IMR-90 (cell line): ENCODE results near the gene BCAS3. TPM values are rescaled to one million over a fixed set of nuclear protein-coding genes. Genes with fewer than 3 reads are reported as not detected.

ENCODE experiments used
- ATAC-seq: fragments of 200-7000 bp; cut with Tn5 transposase; 2 replicates; pipeline ENCODE4 v1.9.1; 2020; ENCODE audit warnings: low read depth, mild to moderate bottlenecking, moderate library complexity
- BruUV-seq: library from RNA; stranded (reverse); fragments of 400-500 nt; replicated peaks from 2 replicates; lab custom pipeline; 2021; lab: Mats Ljungman, UMichigan
- CTCF ChIA-PET: fragments of 300-600 bp; formaldehyde crosslinking; extraction: SDS; loops from one replicate; lab custom pipeline; 2021; ENCODE audit warnings: antibody characterized with exemption; lab: Yijun Ruan, JAX
- POLR2A ChIA-PET: fragments of 300-600 bp; sonication (Branson Sonifier 250); formaldehyde crosslinking; loops from one replicate; lab custom pipeline; 2022; ENCODE audit warnings: antibody characterized with exemption; ENCODE audit not compliant: unreplicated experiment; lab: Charles Lee
- DNase-seq: peaks from one replicate; pipeline ENCODE4 v3.0.0; 2013
- H2AFZ ChIP-seq: replicated peaks from 2 replicates; pipeline ENCODE3; 2013; ENCODE audit warnings: low read length, mild to moderate bottlenecking; ENCODE audit not compliant: poor library complexity
- H2AK5ac ChIP-seq: 2 replicates; pipeline ENCODE4 v1.6.1; 2013; ENCODE audit warnings: low read depth, low read length, inconsistent platforms
- H2AK9ac ChIP-seq: replicated peaks from 2 replicates; pipeline ENCODE3; 2013; ENCODE audit warnings: mild to moderate bottlenecking, low read depth, low read length, moderate library complexity; ENCODE audit not compliant: poor library complexity
- H2BK120ac ChIP-seq: 2 replicates; pipeline ENCODE4 v1.6.1; 2013; ENCODE audit warnings: low read depth, low read length, inconsistent platforms
- H2BK15ac ChIP-seq: 3 replicates; pipeline ENCODE4 v1.6.1; 2013; ENCODE audit warnings: low read depth, low read length, inconsistent platforms
- H2BK20ac ChIP-seq: 2 replicates; pipeline ENCODE4 v1.6.1; 2013; ENCODE audit warnings: low read depth, mild to moderate bottlenecking, inconsistent platforms, low read length, moderate library complexity
- H2BK5ac ChIP-seq: 2 replicates; pipeline ENCODE4 v1.6.1; 2013; ENCODE audit warnings: mild to moderate bottlenecking, low read depth, low read length, inconsistent platforms; ENCODE audit not compliant: poor library complexity, severe bottlenecking
- H3K14ac ChIP-seq: replicated peaks from 2 replicates; pipeline ENCODE4 v1.6.1; 2013; ENCODE audit warnings: low read depth, low read length, inconsistent platforms
- H3K18ac ChIP-seq: 2 replicates; pipeline ENCODE4 v1.6.1; 2013; ENCODE audit warnings: low read depth, low read length, control low read depth
- H3K23ac ChIP-seq: 2 replicates; pipeline ENCODE4 v1.6.1; 2013; ENCODE audit warnings: low read depth, low read length, inconsistent platforms
- H3K27ac ChIP-seq: 2 replicates; pipeline ENCODE4 v1.5.1; 2013; ENCODE audit warnings: mild to moderate bottlenecking, control low read depth, low read length; ENCODE audit not compliant: insufficient read depth
- H3K27me3 ChIP-seq: 2 replicates; pipeline ENCODE4 v1.6.1; 2013; ENCODE audit warnings: low read length; ENCODE audit not compliant: control insufficient read depth, insufficient read depth
- H3K36me3 ChIP-seq: 2 replicates; pipeline ENCODE4 v1.6.1; 2013; ENCODE audit warnings: low read length, mixed read lengths; ENCODE audit not compliant: control insufficient read depth, insufficient read depth
- H3K4ac ChIP-seq: 2 replicates; pipeline ENCODE4 v1.6.1; 2013; ENCODE audit warnings: low read depth, low read length, inconsistent platforms
- H3K4me1 ChIP-seq: 2 replicates; pipeline ENCODE4 v1.6.1; 2013; ENCODE audit warnings: low read length, mixed read lengths; ENCODE audit not compliant: control insufficient read depth, insufficient read depth
- H3K4me2 ChIP-seq: 2 replicates; pipeline ENCODE4 v1.6.1; 2013; ENCODE audit warnings: low read depth, mild to moderate bottlenecking, control low read depth, low read length, moderate library complexity
- H3K4me3 ChIP-seq: 2 replicates; pipeline ENCODE4 v1.5.1; 2013; ENCODE audit warnings: low read depth, mild to moderate bottlenecking, control low read depth, low read length, moderate library complexity; ENCODE audit not compliant: insufficient read depth
- H3K56ac ChIP-seq: 2 replicates; pipeline ENCODE4 v1.6.1; 2013; ENCODE audit warnings: low read length, inconsistent platforms; ENCODE audit not compliant: insufficient read depth; ENCODE audit errors: extremely low read depth
- H3K79me1 ChIP-seq, 2 experiments: 2 replicates each; pipeline ENCODE4 v1.6.1; 2013; ENCODE audit warnings: low read length in 2 of 2, inconsistent platforms in 1 of 2, low read depth in 1 of 2
- H3K9ac ChIP-seq: 2 replicates; pipeline ENCODE4 v1.6.1; 2013; ENCODE audit warnings: low read depth, low read length, control low read depth
- H3K9me1 ChIP-seq: 2 replicates; pipeline ENCODE4 v1.6.1; 2013; ENCODE audit warnings: low read length, inconsistent platforms; ENCODE audit not compliant: insufficient read depth
- H3K9me3 ChIP-seq: 2 replicates; pipeline ENCODE4 v1.6.1; 2013; ENCODE audit warnings: low read length; ENCODE audit not compliant: control insufficient read depth, insufficient read depth
- H4K20me1 ChIP-seq: 2 replicates; pipeline ENCODE4 v1.6.1; 2013; ENCODE audit warnings: low read length, inconsistent platforms; ENCODE audit not compliant: insufficient read depth
- H4K5ac ChIP-seq: 2 replicates; pipeline ENCODE4 v1.6.1; 2013; ENCODE audit warnings: mild to moderate bottlenecking, low read depth, low read length, control low read depth
- H4K8ac ChIP-seq, 2 experiments: 2 replicates each; pipeline ENCODE4 v1.6.1; 2013; ENCODE audit warnings: low read depth in 2 of 2, low read length in 2 of 2, control low read depth in 1 of 2, inconsistent platforms in 1 of 2
- H4K91ac ChIP-seq: 2 replicates; pipeline ENCODE4 v1.6.1; 2013; ENCODE audit warnings: low read depth, low read length, inconsistent platforms; ENCODE audit not compliant: insufficient read depth
- BHLHE40 ChIP-seq: fragments of 150-350 bp; IDR thresholded peaks from 2 replicates; pipeline ENCODE4 v1.6.1; 2016; ENCODE audit warnings: mild to moderate bottlenecking, low read depth, low read length
- MAFK ChIP-seq: IDR thresholded peaks from 2 replicates; pipeline ENCODE4 v1.6.1; 2012; ENCODE audit warnings: low read depth, low read length, improper control_type of control experiment
- MAZ ChIP-seq: IDR thresholded peaks from 2 replicates; pipeline ENCODE4 v1.6.1; 2012; ENCODE audit warnings: low read depth, mild to moderate bottlenecking, low read length, improper control_type of control experiment, moderate library complexity, borderline replicate concordance
- MXI1 ChIP-seq: IDR thresholded peaks from 2 replicates; pipeline ENCODE4 v1.6.1; 2012; ENCODE audit warnings: low read depth, mild to moderate bottlenecking, low read length, moderate library complexity, borderline replicate concordance
- NFE2L2 ChIP-seq: fragments of 150-350 bp; IDR thresholded peaks from 2 replicates; pipeline ENCODE4 v1.6.1; 2016; ENCODE audit warnings: low read depth, mild to moderate bottlenecking, low read length
- POLR2A ChIP-seq: IDR thresholded peaks from 2 replicates; pipeline ENCODE4 v1.6.1; 2012; ENCODE audit warnings: mild to moderate bottlenecking, low read depth, low read length
- RAD21 ChIP-seq: IDR thresholded peaks from 2 replicates; pipeline ENCODE4 v1.6.1; 2012; ENCODE audit warnings: low read length, improper control_type of control experiment
- RCOR1 ChIP-seq: IDR thresholded peaks from 2 replicates; pipeline ENCODE4 v1.6.1; 2012; ENCODE audit warnings: mild to moderate bottlenecking, low read length, improper control_type of control experiment; ENCODE audit not compliant: insufficient replicate concordance
- RFX5 ChIP-seq: IDR thresholded peaks from 2 replicates; pipeline ENCODE4 v1.8.0; 2012; ENCODE audit warnings: low read depth, mild to moderate bottlenecking, low read length, moderate library complexity
- SMC3 ChIP-seq: fragments of 150-350 bp; IDR thresholded peaks from 2 replicates; pipeline ENCODE4 v1.6.1; 2016; ENCODE audit warnings: low read depth, mild to moderate bottlenecking, antibody characterized with exemption, low read length, moderate library complexity
- WGBS, 2 experiments: methylation state at CpG; one replicate each; pipeline versions ENCODE4 v1.1.5 to v1.1.7; 2013; ENCODE audit warnings: missing lambda C conversion rate in 2 of 2; ENCODE audit not compliant: insufficient read length in 1 of 2; ENCODE audit errors: extremely low coverage in 2 of 2; 5-methylcytosine and 5-hydroxymethylcytosine counted together
- dilution Hi-C: fragments of 300-500 bp; cut with HindIII; formaldehyde crosslinking; loops from one replicate; pipeline ENCODE4 v1.14.3; 2018; ENCODE audit warnings: low sequenced_read_pairs; ENCODE audit not compliant: unreplicated experiment
- in situ Hi-C: fragments of 300-500 bp; cut with MboI; formaldehyde crosslinking; loops from 3 replicates; pipeline ENCODE4 v1.14.3; 2019; ENCODE audit warnings: low sequenced_read_pairs, inconsistent platforms, mixed read lengths
- intact Hi-C: fragments of 100-400 bp; cut with micrococcal nuclease; formaldehyde crosslinking; loops from 2 replicates; pipeline ENCODE4 v1.10.0; 2022
- polyA plus RNA-seq, 3 experiments: library from polyadenylated mRNA; depleted of rRNA; stranded (reverse); fragments of >200 nt; gene quantifications; 2 replicates each; pipeline ENCODE4 v1.2.3, GENCODE V29; 2012; ENCODE audit warnings: low replicate concordance in 1 of 3
- total RNA-seq: library from RNA; depleted of rRNA; stranded (reverse); fragments of >200 nt; gene quantifications from 2 replicates; pipeline ENCODE4 v1.2.3, GENCODE V29; 2012
- TF ChIP-seq, protein P1 (sequence below): conservative IDR thresholded peaks from 2 replicates; pipeline ENCODE4 v1.5.1; 2012; ENCODE audit warnings: mild to moderate bottlenecking, low read depth, low read length, improper control_type of control experiment
- TF ChIP-seq, protein P2 (sequence below): fragments of 150-350 bp; IDR thresholded peaks from 2 replicates; pipeline ENCODE4 v1.6.1; 2017; ENCODE audit warnings: mild to moderate bottlenecking, antibody characterized with exemption, low read length, low read depth
- TF ChIP-seq, protein P3 (sequence below): fragments of 150-350 bp; IDR thresholded peaks from 2 replicates; pipeline ENCODE4 v1.6.1; 2016; ENCODE audit warnings: low read depth, mild to moderate bottlenecking, low read length, moderate library complexity, borderline replicate concordance

BCAS3 gene
- total and polyA plus RNA-seq, 2 of the 4 experiments (the other 2 are of a cell fraction) = 6.3 to 27.1 TPM

- Histone ChIP-seq H2AK9ac (peak overlapping the region; percentile 76), H3K9ac (peak overlapping the region; percentile 31; the same call in 1 of the 2 replicates), H3K27me3 (no peaks in the 10 kb centered on the region), H2AK5ac (peak overlapping the region; percentile 96), H3K9me3 (no peaks in the 10 kb centered on the region), H3K27ac (peak overlapping the region; percentile 46), H4K5ac (peak overlapping the region; percentile 95), H3K56ac (peak overlapping the region; percentile 54), H3K79me1 (peaks cover 2 to 19% of the 10 kb centered on the region in 2 experiments; a peak in 2 of 4 replicates), H4K8ac (peak overlapping the region; percentile 86 to 92), H3K36me3 (no peaks in the 10 kb centered on the region), H2BK15ac (peak overlapping the region; percentile 97), H2BK5ac (peak overlapping the region; percentile 92), H4K91ac (peak overlapping the region; percentile 96), H2AFZ (peak overlapping the region; percentile 55), H3K4me2 (peak overlapping the region; percentile 52), H2BK120ac (peak overlapping the region; percentile 98), H3K4ac (peak overlapping the region; percentile 95), H3K23ac (peak overlapping the region; percentile 92), H3K14ac (peak overlapping the region; percentile 94), H4K20me1 (no peaks in the 10 kb centered on the region), H3K4me1 (peaks cover 30% of the 10 kb centered on the region), H3K4me3 (no peak overlapping the region), H3K9me1 (peaks cover 20% of the 10 kb centered on the region), H2BK20ac (peak overlapping the region; percentile 93), H3K18ac (peak overlapping the region; percentile 94)
- no peak for DNase-seq
- BruUV-seq = no TSS peak
- WGBS, 2 experiments = 36% methylated on average over 7 of the region's 9 CpGs; no CpG with 5 or more reads in 1 of the 2 experiments
- in situ Hi-C loops = no loop called here
- TF ChIP-seq NFE2L2 = no peak
- TF ChIP-seq POLR2A = no peak
- no peak for TF ChIP-seq RFX5
- no peak for TF ChIP-seq RAD21
- TF ChIP-seq MAZ = no peak
- TF ChIP-seq, protein P1, sequence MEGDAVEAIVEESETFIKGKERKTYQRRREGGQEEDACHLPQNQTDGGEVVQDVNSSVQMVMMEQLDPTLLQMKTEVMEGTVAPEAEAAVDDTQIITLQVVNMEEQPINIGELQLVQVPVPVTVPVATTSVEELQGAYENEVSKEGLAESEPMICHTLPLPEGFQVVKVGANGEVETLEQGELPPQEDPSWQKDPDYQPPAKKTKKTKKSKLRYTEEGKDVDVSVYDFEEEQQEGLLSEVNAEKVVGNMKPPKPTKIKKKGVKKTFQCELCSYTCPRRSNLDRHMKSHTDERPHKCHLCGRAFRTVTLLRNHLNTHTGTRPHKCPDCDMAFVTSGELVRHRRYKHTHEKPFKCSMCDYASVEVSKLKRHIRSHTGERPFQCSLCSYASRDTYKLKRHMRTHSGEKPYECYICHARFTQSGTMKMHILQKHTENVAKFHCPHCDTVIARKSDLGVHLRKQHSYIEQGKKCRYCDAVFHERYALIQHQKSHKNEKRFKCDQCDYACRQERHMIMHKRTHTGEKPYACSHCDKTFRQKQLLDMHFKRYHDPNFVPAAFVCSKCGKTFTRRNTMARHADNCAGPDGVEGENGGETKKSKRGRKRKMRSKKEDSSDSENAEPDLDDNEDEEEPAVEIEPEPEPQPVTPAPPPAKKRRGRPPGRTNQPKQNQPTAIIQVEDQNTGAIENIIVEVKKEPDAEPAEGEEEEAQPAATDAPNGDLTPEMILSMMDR = no peak
- TF ChIP-seq MAFK = no peak
- TF ChIP-seq, protein P2, sequence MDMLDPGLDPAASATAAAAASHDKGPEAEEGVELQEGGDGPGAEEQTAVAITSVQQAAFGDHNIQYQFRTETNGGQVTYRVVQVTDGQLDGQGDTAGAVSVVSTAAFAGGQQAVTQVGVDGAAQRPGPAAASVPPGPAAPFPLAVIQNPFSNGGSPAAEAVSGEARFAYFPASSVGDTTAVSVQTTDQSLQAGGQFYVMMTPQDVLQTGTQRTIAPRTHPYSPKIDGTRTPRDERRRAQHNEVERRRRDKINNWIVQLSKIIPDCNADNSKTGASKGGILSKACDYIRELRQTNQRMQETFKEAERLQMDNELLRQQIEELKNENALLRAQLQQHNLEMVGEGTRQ = no peak
- TF ChIP-seq RCOR1 = no peak
- no peak for TF ChIP-seq SMC3
- no peak for TF ChIP-seq BHLHE40
- TF ChIP-seq, protein P3, sequence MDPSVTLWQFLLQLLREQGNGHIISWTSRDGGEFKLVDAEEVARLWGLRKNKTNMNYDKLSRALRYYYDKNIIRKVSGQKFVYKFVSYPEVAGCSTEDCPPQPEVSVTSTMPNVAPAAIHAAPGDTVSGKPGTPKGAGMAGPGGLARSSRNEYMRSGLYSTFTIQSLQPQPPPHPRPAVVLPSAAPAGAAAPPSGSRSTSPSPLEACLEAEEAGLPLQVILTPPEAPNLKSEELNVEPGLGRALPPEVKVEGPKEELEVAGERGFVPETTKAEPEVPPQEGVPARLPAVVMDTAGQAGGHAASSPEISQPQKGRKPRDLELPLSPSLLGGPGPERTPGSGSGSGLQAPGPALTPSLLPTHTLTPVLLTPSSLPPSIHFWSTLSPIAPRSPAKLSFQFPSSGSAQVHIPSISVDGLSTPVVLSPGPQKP = no peak
- TF ChIP-seq MXI1 = no peak
- ChIA-PET POLR2A (interaction anchor here (0.5 kb wide), 1 partner anchor 48 kb away, joined by 3 read pairs; no protein-coding TSS in a partner anchor), CTCF (no interaction called here)
- dilution Hi-C loops = no loop called here
- ATAC-seq = peak; percentile 13; the same call in 1 of the 2 replicates
- intact Hi-C loops = no loop called here
Observed at GRCh38 chr17:61286449-61286848, 608.8 kb downstream of the BCAS3 start.
